Caco-2 (cell line): ENCODE measurements around the gene LAMB4. TPM values are rescaled to one million over a fixed set of nuclear protein-coding genes. Genes with fewer than 3 reads are reported as not detected.

Experiments used
- BruUV-seq: library from RNA; stranded (reverse); fragments of 400-500 nt; replicated peaks from 2 replicates; lab custom pipeline; 2021; lab: Mats Ljungman, UMichigan
- CTCF ChIA-PET: fragments of 300-600 bp; sonication (Branson Sonifier 250); formaldehyde crosslinking; loops from one replicate; lab custom pipeline; 2022; ENCODE audit warnings: antibody characterized with exemption; lab: Charles Lee
- POLR2A ChIA-PET: fragments of 300-600 bp; sonication (Branson Sonifier 250); formaldehyde crosslinking; loops from one replicate; lab custom pipeline; 2022; ENCODE audit warnings: antibody characterized with exemption; lab: Charles Lee
- DNase-seq, 2 experiments: peaks; one replicate each; pipeline versions ENCODE4 v3.0.0 to v3.0.0-alpha.2; 2020 to 2022
- H3K27me3 ChIP-seq: replicated peaks from 2 replicates; pipeline ENCODE4 v1.6.0; 2011; ENCODE audit warnings: low read length; ENCODE audit not compliant: control insufficient read depth, insufficient read depth
- H3K36me3 ChIP-seq: 2 replicates; pipeline ENCODE4 v1.5.1; 2011; ENCODE audit warnings: low read length; ENCODE audit not compliant: control insufficient read depth, insufficient read depth
- H3K4me1 ChIP-seq: fragments of 250-450 bp; sonication (Bioruptor Pico); 2 replicates; pipeline ENCODE4 v1.5.1; 2020; ENCODE audit warnings: mild to moderate bottlenecking
- H3K4me3 ChIP-seq: 2 replicates; pipeline ENCODE4 v1.5.1; 2011; ENCODE audit warnings: low read depth, mild to moderate bottlenecking, control low read depth, low read length
- H3K9me3 ChIP-seq: fragments of 250-450 bp; sonication (Bioruptor Pico); 2 replicates; pipeline ENCODE4 v1.5.1; 2020; ENCODE audit warnings: mild to moderate bottlenecking, moderate library complexity
- H3K27ac Mint-ChIP-seq: one replicate; pipeline ENCODE4 v1.8.0; 2022; ENCODE audit warnings: mixed read lengths; ENCODE audit not compliant: unreplicated experiment
- H3K27me3 Mint-ChIP-seq: one replicate; pipeline ENCODE4 v1.8.0; 2022; ENCODE audit warnings: mixed read lengths; ENCODE audit not compliant: insufficient read depth, unreplicated experiment
- H3K36me3 Mint-ChIP-seq: one replicate; pipeline ENCODE4 v1.8.0; 2022; ENCODE audit warnings: mild to moderate bottlenecking, mixed read lengths; ENCODE audit not compliant: insufficient read depth, unreplicated experiment
- H3K4me1 Mint-ChIP-seq: one replicate; pipeline ENCODE4 v1.8.0; 2022; ENCODE audit warnings: low read depth, mixed read lengths; ENCODE audit not compliant: unreplicated experiment
- H3K4me3 Mint-ChIP-seq: one replicate; pipeline ENCODE4 v1.8.0; 2022; ENCODE audit warnings: mild to moderate bottlenecking, moderate library complexity, mixed read lengths; ENCODE audit not compliant: unreplicated experiment
- H3K9me3 Mint-ChIP-seq: one replicate; pipeline ENCODE4 v1.8.0; 2022; ENCODE audit warnings: mixed read lengths; ENCODE audit not compliant: unreplicated experiment
- intact Hi-C: fragments of 100-400 bp; cut with micrococcal nuclease; formaldehyde crosslinking; loops from one replicate; pipeline ENCODE4 v1.10.0; 2022; ENCODE audit not compliant: unreplicated experiment
- total RNA-seq: library from RNA; stranded (reverse); gene quantifications from 2 replicates; pipeline ENCODE4 v1.2.3, GENCODE V29; 2022
- TF ChIP-seq, protein P1 (sequence below), 2 experiments: fragments of 200-600 bp in 1 of 2; IDR thresholded peaks; 1 replicate in 1 of 2; 2 replicates in 1 of 2; pipeline versions ENCODE4 v1.5.1 to v1.8.0; 2011 to 2022; ENCODE audit warnings: antibody characterized with exemption in 1 of 2, control low read depth in 1 of 2, inconsistent platforms in 1 of 2, low read depth in 1 of 2, low read length in 1 of 2, mild to moderate bottlenecking in 1 of 2, moderate library complexity in 1 of 2; ENCODE audit not compliant: insufficient read depth in 1 of 2, severe bottlenecking in 1 of 2, unreplicated experiment in 1 of 2

LAMB4 gene
- total RNA-seq, 1 experiment from 2014 or later = 0.52 TPM

DNA sequence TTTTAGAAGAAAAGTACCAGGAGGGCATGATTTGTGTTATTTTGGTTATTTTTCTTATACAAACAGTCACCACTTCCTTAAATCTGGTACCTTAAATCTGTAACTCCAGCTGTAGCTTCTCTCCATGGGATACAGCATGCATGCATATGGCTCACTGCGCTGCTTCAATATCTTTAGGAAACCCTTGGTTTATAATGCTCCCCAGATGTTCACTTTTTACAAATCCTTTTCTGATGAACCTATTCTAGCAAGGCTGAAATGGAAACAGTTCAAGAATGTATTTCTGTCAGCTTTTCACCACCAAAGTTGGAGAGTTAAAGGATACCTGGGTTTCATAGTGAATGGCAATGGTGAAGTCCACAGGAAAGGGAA is 50.9 kb downstream of the LAMB4 start:
- no peaks in the 10 kb centered on the region for H3K36me3 Mint-ChIP-seq
- intact Hi-C loops = no loop called here
- peaks cover 19% of the 10 kb centered on the region for H3K4me1 Mint-ChIP-seq
- no peak for DNase-seq
- no peaks in the 10 kb centered on the region for H3K36me3 ChIP-seq
- BruUV-seq = no TSS peak
- TF ChIP-seq, protein P1, sequence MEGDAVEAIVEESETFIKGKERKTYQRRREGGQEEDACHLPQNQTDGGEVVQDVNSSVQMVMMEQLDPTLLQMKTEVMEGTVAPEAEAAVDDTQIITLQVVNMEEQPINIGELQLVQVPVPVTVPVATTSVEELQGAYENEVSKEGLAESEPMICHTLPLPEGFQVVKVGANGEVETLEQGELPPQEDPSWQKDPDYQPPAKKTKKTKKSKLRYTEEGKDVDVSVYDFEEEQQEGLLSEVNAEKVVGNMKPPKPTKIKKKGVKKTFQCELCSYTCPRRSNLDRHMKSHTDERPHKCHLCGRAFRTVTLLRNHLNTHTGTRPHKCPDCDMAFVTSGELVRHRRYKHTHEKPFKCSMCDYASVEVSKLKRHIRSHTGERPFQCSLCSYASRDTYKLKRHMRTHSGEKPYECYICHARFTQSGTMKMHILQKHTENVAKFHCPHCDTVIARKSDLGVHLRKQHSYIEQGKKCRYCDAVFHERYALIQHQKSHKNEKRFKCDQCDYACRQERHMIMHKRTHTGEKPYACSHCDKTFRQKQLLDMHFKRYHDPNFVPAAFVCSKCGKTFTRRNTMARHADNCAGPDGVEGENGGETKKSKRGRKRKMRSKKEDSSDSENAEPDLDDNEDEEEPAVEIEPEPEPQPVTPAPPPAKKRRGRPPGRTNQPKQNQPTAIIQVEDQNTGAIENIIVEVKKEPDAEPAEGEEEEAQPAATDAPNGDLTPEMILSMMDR (IDR thresholded peaks at IDR 0.05; ENCODE audit: insufficient read depth in 1 of 2, low read depth in 1 of 2, low read length in 1 of 2, severe bottlenecking in 1 of 2, unreplicated experiment in 1 of 2) = no peak
- H3K9me3 ChIP-seq = peaks cover 6% of the 10 kb centered on the region
- CTCF ChIA-PET = no interaction called here
- POLR2A ChIA-PET = no interaction called here
- H3K4me3 ChIP-seq = no peak overlapping the region
- H3K27ac Mint-ChIP-seq = no peak overlapping the region
- peaks cover 14% of the 10 kb centered on the region for H3K4me1 ChIP-seq
- no peaks in the 10 kb centered on the region for H3K27me3 Mint-ChIP-seq
- H3K9me3 Mint-ChIP-seq = peaks cover 20% of the 10 kb centered on the region
- H3K27me3 ChIP-seq = no peaks in the 10 kb centered on the region
- no peak overlapping the region for H3K4me3 Mint-ChIP-seq

DNA sequence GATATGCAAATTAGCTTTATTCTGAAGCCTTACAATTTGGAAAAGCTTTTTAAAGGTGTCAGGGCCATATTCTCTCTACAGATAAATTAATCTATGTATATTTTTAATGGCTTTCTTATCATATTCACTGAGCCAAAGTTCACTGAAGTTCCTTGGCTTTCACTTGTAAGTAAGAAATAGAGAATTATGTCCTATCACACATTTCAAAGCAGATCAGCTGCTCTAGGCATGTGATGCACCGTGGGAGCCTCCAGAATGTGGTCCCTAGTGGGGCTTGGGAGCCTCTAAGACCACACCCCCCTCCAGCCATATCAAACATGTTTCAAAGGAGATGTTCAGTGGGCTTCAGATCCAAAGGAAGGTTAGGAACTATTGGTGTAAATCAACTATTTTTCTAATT is 51.5 kb downstream of the LAMB4 start:
- BruUV-seq = no TSS peak
- POLR2A ChIA-PET = no interaction called here
- Histone ChIP-seq H3K36me3 (no peaks in the 10 kb centered on the region), H3K4me3 (no peak overlapping the region), H3K27me3 (no peaks in the 10 kb centered on the region), H3K9me3 (peaks cover 6% of the 10 kb centered on the region), H3K4me1 (peaks cover 14% of the 10 kb centered on the region)
- Mint-ChIP-seq H3K36me3 (no peaks in the 10 kb centered on the region), H3K27ac (no peak overlapping the region), H3K4me1 (peaks cover 14% of the 10 kb centered on the region), H3K27me3 (no peaks in the 10 kb centered on the region), H3K4me3 (no peak overlapping the region), H3K9me3 (peaks cover 20% of the 10 kb centered on the region)
- intact Hi-C loops = no loop called here
- CTCF ChIA-PET = no interaction called here
- TF ChIP-seq, protein P1 (IDR thresholded peaks at IDR 0.05; ENCODE audit: insufficient read depth in 1 of 2, low read depth in 1 of 2, low read length in 1 of 2, severe bottlenecking in 1 of 2, unreplicated experiment in 1 of 2) = no peak
- no peak for DNase-seq

DNA sequence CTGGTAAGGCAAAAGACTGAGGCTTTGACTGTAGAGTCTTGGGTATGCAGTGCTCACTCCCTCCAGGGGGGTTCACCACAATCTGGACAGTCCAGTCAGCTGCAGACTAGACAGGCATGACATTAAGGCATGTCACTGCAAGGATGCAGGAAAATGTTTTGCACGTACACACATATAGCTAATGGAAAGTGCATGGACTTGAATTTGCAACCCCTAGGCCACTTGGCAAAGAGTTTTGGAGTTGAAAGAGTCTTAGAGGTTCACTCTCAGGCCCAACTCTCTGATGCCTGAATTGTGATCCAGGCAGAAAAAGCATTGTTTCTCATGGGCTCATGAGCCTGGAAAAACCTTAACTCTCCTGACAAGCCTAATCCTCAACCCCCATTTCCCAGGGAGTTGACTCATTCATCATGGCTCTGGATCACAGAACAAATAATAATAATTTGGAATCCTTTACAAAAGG is 51.9 kb downstream of the LAMB4 start:
- TF ChIP-seq, protein P1 (IDR thresholded peaks at IDR 0.05; ENCODE audit: insufficient read depth in 1 of 2, low read depth in 1 of 2, low read length in 1 of 2, severe bottlenecking in 1 of 2, unreplicated experiment in 1 of 2) = no peak
- H3K4me3 Mint-ChIP-seq = no peak overlapping the region
- H3K4me1 Mint-ChIP-seq = peaks cover 12% of the 10 kb centered on the region
- peaks cover 6% of the 10 kb centered on the region for H3K9me3 ChIP-seq
- H3K27me3 ChIP-seq = no peaks in the 10 kb centered on the region
- intact Hi-C loops = no loop called here
- H3K36me3 Mint-ChIP-seq = no peaks in the 10 kb centered on the region
- no peak for DNase-seq
- H3K36me3 ChIP-seq = no peaks in the 10 kb centered on the region
- H3K27me3 Mint-ChIP-seq = no peaks in the 10 kb centered on the region
- H3K9me3 Mint-ChIP-seq = peaks cover 20% of the 10 kb centered on the region
- ChIA-PET POLR2A (no interaction called here), CTCF (no interaction called here)
- no peak overlapping the region for H3K27ac Mint-ChIP-seq
- peaks cover 14% of the 10 kb centered on the region for H3K4me1 ChIP-seq
- H3K4me3 ChIP-seq = no peak overlapping the region
- no TSS peak for BruUV-seq
